Karpas-422 (cell line): ENCODE results near the gene ADGRG1. TPM values are rescaled to one million over a fixed set of nuclear protein-coding genes. Genes with fewer than 3 reads are reported as not detected.
A peak's percentile ranks its signal among the peaks of the same experiment; 100 is the strongest.

Source experiments
- DNase-seq: peaks from one replicate; pipeline ENCODE4 v3.0.0-alpha.2; 2015
- H2AFZ ChIP-seq: fragments of 200-600 bp; sonication (generic); 2 replicates; pipeline ENCODE4 v1.6.1; 2014; ENCODE audit warnings: antibody characterized with exemption, low read length, mixed read lengths
- H3K27ac ChIP-seq: fragments of 200-600 bp; sonication (generic); 2 replicates; pipeline ENCODE4 v1.5.1; 2014; ENCODE audit warnings: mild to moderate bottlenecking, low read length, moderate library complexity
- H3K27me3 ChIP-seq: fragments of 200-600 bp; sonication (generic); 2 replicates; pipeline ENCODE4 v1.6.1; 2014; ENCODE audit warnings: low read length, mixed read lengths
- H3K36me3 ChIP-seq: fragments of 200-600 bp; sonication (generic); 2 replicates; pipeline ENCODE4 v1.6.1; 2014; ENCODE audit warnings: low read length, mixed read lengths; ENCODE audit not compliant: insufficient read depth
- H3K4me1 ChIP-seq: fragments of 200-600 bp; sonication (generic); 2 replicates; pipeline ENCODE4 v1.6.1; 2014; ENCODE audit warnings: mild to moderate bottlenecking, low read length, mixed read lengths
- H3K4me2 ChIP-seq: fragments of 200-600 bp; sonication (generic); 2 replicates; pipeline ENCODE4 v1.6.1; 2014; ENCODE audit warnings: low read length, low read depth, mild to moderate bottlenecking; ENCODE audit not compliant: poor library complexity, severe bottlenecking
- H3K4me3 ChIP-seq: fragments of 200-600 bp; sonication (generic); 2 replicates; pipeline ENCODE4 v1.5.1; 2014; ENCODE audit warnings: mild to moderate bottlenecking, antibody characterized with exemption, low read length, mixed read lengths
- H3K79me2 ChIP-seq: fragments of 200-600 bp; sonication (generic); 2 replicates; pipeline ENCODE4 v1.6.1; 2014; ENCODE audit warnings: mild to moderate bottlenecking, low read length, mixed read lengths
- H3K9ac ChIP-seq: fragments of 200-600 bp; sonication (generic); 2 replicates; pipeline ENCODE4 v1.6.0; 2014; ENCODE audit warnings: low read length
- H3K9me2 ChIP-seq: fragments of 200-600 bp; sonication (generic), shearing (Covaris generic); replicated peaks from 2 replicates; pipeline ENCODE4 v1.6.0; 2014; ENCODE audit warnings: mild to moderate bottlenecking, low read length, moderate library complexity; ENCODE audit not compliant: insufficient read depth
- H3K9me3 ChIP-seq: fragments of 300-700, 200-600 bp; sonication (generic); 2 replicates; pipeline ENCODE4 v1.6.1; 2014; ENCODE audit warnings: low read length, mixed read lengths
- H4K20me1 ChIP-seq: fragments of 200-600 bp; sonication (generic); 2 replicates; pipeline ENCODE4 v1.6.1; 2014; ENCODE audit warnings: mild to moderate bottlenecking, antibody characterized with exemption, low read length, low read depth; ENCODE audit not compliant: insufficient read depth
- total RNA-seq: library from RNA; depleted of rRNA; stranded (reverse); fragments of >200 nt; shearing (Covaris generic); gene quantifications from 2 replicates; pipeline ENCODE4 v1.2.3, GENCODE V29; 2014; ENCODE audit warnings: low replicate concordance

ADGRG1 gene
- total RNA-seq, 1 experiment from 2014 or later: not detected

DNA sequence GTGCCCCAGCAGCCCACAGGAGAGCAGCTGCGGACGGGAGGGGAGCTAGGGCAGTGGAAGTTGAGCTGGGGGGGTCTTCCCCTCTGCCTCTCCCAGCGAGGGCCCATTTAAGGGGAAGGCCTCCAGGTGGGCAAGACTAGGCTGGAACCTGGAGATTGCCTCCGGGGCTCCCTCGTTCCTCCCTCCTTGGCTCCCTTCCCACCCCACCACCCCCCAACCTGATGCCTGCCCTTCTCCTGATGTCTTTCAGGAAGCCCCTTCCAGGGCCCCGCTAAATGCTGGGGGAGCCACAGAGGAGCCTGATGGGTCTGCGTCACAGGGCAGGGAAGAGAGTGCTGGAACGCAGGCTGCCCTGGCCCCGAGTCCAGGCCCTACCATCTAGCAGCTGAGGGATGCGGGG is 16.7 kb downstream of the ADGRG1 start:
- Histone ChIP-seq H3K4me3 (no peak overlapping the region), H3K79me2 (no peaks in the 10 kb centered on the region), H3K9me3 (no peaks in the 10 kb centered on the region), H3K27me3 (no peaks in the 10 kb centered on the region), H3K27ac (no peak overlapping the region), H3K9me2 (no peaks in the 10 kb centered on the region), H3K4me1 (no peaks in the 10 kb centered on the region), H2AFZ (no peak overlapping the region), H3K4me2 (no peak overlapping the region), H4K20me1 (no peaks in the 10 kb centered on the region), H3K9ac (no peak overlapping the region), H3K36me3 (no peaks in the 10 kb centered on the region)
- no peak for DNase-seq

DNA sequence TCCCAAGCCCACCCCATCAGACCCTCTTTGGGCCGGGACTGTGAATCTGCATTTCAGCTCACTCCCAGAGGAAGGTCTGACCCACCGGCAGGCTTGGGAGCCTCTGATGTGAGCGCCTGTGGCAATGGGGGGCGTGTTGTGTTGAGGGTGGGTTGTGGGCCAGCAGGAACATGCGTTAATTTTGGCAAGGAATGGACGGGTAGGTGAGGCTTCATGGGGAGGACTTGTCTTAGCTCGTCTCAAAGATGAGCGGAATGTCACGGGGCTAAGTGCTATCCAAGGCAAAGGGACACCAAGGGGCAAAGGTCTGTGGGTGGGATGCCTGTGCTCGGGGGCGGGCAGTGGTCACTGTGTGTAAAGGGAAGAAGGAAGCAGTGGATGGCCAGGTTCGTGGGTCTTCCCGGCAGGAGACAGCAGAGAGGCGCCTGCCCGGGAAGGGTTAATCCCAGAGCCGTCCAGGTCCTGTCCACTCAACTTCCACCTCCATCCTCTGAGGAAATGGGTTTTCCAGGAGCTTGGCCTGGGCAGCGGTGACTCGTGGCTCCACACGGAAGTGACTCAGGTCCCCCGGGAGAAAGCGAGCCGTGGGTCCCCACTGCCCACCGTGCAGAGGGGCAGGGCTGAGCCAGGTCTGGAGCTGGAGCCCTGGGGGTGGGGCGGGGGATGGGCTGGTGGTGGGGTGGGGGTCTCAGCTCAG is 17.4 kb downstream of the ADGRG1 start:
- H3K27me3 ChIP-seq: no peaks in the 10 kb centered on the region
- no peaks in the 10 kb centered on the region for H3K79me2 ChIP-seq
- H3K9me2 ChIP-seq: no peaks in the 10 kb centered on the region
- no peaks in the 10 kb centered on the region for H3K9me3 ChIP-seq
- no peak overlapping the region for H3K4me3 ChIP-seq
- H3K36me3 ChIP-seq: no peaks in the 10 kb centered on the region
- H4K20me1 ChIP-seq: no peaks in the 10 kb centered on the region
- no peak for DNase-seq
- no peak overlapping the region for H3K9ac ChIP-seq
- no peaks in the 10 kb centered on the region for H3K4me1 ChIP-seq
- no peak overlapping the region for H3K27ac ChIP-seq
- H3K4me2 ChIP-seq: no peak overlapping the region
- no peak overlapping the region for H2AFZ ChIP-seq

DNA sequence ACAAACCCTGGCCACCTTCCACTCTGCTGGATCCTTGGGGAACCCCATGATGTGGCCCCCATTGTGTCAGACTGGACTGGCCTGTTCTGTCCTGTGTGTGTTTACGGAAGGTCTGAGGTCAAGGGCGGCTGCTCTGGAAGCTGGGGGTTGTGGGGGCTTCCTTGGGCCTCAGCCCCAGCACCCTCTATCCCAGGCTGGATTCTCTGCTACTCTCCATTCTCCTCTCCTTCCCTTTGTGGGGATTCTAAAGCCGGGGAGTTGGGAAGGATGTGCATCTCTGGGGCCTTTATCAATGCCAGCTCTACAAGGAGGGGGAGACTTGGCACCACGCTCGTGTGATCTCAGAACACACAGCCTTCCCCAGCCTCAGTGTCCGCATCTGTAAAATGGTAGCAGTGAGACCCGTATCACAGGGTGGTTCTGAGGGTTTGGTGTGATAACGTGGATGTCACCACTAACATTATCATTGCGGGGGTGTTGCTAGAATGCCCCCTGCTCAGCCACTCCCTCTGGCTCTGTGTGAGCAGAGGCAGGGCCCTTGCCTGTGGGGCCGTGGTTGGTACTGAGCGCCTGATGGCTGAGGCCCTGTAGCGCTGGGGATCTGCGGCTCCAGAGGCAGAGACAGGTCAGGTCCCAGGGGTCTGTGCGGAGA is 18.1 kb downstream of the ADGRG1 start:
- no peaks in the 10 kb centered on the region for H3K27me3 ChIP-seq
- H3K4me3 ChIP-seq: no peak overlapping the region
- no peak overlapping the region for H3K27ac ChIP-seq
- H3K9me3 ChIP-seq: no peaks in the 10 kb centered on the region
- H3K9me2 ChIP-seq: no peaks in the 10 kb centered on the region
- no peaks in the 10 kb centered on the region for H3K79me2 ChIP-seq
- no peak for DNase-seq
- no peaks in the 10 kb centered on the region for H4K20me1 ChIP-seq
- no peaks in the 10 kb centered on the region for H3K36me3 ChIP-seq
- H3K4me1 ChIP-seq: no peaks in the 10 kb centered on the region
- H2AFZ ChIP-seq: no peak overlapping the region
- no peak overlapping the region for H3K9ac ChIP-seq
- no peak overlapping the region for H3K4me2 ChIP-seq

DNA sequence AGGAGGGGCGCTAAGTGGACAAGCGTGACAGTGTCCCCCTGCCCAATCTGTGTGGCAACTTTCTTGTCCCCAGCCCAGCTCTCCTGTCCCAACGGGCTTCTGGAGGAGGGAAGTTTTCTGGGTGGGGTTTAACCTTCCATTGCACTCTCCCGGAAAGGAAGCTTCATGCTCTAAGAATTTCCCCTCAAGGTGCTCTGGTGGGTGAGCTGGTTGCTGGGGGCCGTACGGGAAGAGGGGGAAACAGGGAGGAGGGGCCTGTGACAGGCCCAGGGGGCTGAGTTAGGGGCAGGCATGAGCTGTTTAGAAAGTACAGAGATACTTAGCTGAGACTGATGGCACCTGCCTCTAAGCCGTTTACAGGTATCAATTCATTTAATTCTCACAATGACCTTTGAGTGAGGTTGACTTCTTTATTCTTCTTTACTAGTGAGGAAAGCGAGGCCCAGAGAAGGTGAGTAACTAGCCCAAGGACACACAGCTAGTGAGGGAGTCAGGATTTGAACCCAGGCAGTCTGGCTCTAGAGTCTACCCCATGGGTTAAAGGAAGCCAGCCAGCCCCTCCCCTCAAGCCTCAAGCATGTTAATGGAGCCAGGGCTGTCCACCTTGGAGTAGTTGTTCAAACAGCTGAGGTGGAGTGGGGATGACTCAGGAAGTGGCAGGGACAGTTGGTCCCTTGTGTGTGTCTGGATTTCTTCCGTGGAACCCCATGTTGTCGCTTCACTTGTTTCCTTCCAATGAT is 18.9 kb downstream of the ADGRG1 start:
- H3K27ac ChIP-seq: no peak overlapping the region
- H3K9me2 ChIP-seq: no peaks in the 10 kb centered on the region
- H3K4me1 ChIP-seq: no peaks in the 10 kb centered on the region
- H3K9me3 ChIP-seq: no peaks in the 10 kb centered on the region
- H3K4me2 ChIP-seq: no peak overlapping the region
- H3K27me3 ChIP-seq: no peaks in the 10 kb centered on the region
- H3K36me3 ChIP-seq: no peaks in the 10 kb centered on the region
- H3K4me3 ChIP-seq: no peak overlapping the region
- no peak overlapping the region for H3K9ac ChIP-seq
- no peak overlapping the region for H2AFZ ChIP-seq
- no peaks in the 10 kb centered on the region for H4K20me1 ChIP-seq
- no peaks in the 10 kb centered on the region for H3K79me2 ChIP-seq
- DNase-seq: no peak

DNA sequence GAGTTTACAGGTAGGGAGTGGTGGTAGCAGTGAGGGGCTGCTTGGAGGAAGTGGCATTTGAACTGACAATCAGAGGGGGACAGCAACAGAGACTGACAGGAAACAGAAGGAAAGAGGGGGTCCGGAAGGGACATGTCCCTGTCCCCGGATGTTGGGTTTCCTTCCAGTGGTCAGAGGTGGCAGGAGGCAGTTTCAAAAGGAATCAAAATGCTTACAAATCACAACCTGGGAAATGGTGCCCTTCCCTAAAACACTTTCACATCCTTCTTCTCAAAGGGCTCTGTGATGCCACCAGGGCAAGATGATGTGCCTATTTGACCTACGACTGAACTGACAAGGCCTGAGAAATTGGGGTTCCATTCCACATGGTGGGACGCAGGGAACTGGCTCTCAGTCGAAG is 19.7 kb downstream of the ADGRG1 start:
- peak; percentile 47 for DNase-seq
- no peaks in the 10 kb centered on the region for H3K4me1 ChIP-seq
- no peaks in the 10 kb centered on the region for H3K9me2 ChIP-seq
- H3K27me3 ChIP-seq: no peaks in the 10 kb centered on the region
- no peaks in the 10 kb centered on the region for H4K20me1 ChIP-seq
- H3K4me2 ChIP-seq: no peak overlapping the region
- no peak overlapping the region for H3K9ac ChIP-seq
- no peak overlapping the region for H3K27ac ChIP-seq
- no peaks in the 10 kb centered on the region for H3K79me2 ChIP-seq
- H3K9me3 ChIP-seq: no peaks in the 10 kb centered on the region
- H3K36me3 ChIP-seq: no peaks in the 10 kb centered on the region
- no peak overlapping the region for H3K4me3 ChIP-seq
- no peak overlapping the region for H2AFZ ChIP-seq

DNA sequence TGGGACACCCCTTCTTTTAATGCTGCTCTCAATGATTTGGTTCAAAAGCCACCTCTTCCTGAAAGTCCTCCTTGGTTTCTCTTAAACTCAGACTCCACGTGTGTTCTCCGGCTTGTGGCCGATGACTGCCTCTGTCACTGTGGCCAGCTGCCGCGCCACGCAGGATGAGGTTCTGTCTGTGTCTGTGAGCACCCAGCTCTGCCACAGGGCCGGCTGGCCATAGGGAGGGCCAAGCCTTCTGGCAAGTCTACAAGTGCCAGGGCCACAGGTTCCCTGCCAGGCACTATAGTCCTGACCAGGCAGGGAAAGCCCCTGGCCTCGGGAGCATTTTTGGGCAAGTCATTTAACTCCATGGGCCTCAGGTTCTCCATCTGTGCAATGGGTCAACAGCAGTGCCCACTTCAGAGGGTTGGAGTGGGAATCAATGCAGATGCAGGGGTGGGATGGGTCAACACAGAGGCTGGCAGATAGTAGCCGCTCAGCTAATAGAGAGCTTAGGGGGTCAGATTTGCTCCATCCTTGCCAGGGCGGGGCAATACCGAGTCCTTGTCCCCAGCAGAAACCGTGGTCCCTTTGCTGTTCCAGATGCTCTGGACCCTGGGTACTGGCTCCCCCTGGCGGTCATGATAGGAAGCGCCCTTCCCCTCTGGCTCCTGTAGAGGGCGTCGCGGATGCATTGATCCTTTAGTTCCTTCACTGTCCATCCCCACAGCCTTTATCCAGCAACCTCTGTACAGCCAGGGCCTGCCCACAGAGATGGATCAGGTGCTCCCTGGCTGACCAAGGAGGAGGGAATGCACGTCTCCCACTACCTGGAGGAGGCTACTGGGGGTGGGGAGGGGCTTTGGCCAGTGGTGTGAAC is 20.4 kb downstream of the ADGRG1 start:
- no peak overlapping the region for H3K27ac ChIP-seq
- no peak overlapping the region for H3K4me2 ChIP-seq
- H3K9me3 ChIP-seq: no peaks in the 10 kb centered on the region
- DNase-seq: peak; percentile 93
- H2AFZ ChIP-seq: no peak overlapping the region
- H3K4me1 ChIP-seq: no peaks in the 10 kb centered on the region
- H3K27me3 ChIP-seq: no peaks in the 10 kb centered on the region
- H3K36me3 ChIP-seq: no peaks in the 10 kb centered on the region
- no peaks in the 10 kb centered on the region for H4K20me1 ChIP-seq
- no peaks in the 10 kb centered on the region for H3K9me2 ChIP-seq
- no peak overlapping the region for H3K4me3 ChIP-seq
- no peaks in the 10 kb centered on the region for H3K79me2 ChIP-seq
- H3K9ac ChIP-seq: no peak overlapping the region

DNA sequence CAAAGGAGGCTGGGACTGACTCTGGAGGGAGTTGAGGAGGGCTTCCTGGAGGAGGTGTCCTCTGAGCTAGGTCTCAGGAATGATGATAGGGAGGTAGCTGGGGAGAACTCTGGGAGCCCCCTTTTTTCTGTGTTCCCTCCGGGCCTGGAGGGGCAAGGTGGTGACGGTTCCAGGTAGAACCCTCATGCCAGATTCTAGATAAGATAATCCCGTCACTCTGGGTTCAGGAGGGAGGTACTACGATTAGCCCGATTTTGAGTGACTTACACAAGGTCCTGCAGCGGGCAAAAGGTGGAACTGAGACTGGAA is 21.0 kb downstream of the ADGRG1 start:
- no peak overlapping the region for H3K4me3 ChIP-seq

DNA sequence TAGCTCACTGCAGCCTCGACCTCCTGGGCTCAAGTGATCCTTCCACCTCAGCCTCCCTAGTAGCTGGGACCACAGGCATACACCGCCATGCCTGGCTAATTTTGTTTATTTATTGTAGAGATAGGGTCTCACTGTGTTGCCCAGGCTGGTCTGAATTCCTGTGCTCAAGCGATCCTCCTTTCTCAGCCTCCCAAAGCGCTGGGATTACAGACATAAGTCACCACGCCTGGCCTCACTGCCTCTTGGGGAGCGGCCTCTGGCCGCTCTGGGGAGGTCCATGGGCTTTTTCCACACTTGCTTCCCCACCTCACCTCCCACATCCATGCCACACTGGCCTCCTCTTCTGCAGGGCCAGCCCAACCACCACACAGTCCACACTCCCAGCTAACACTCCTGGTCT is 21.4 kb downstream of the ADGRG1 start:
- H3K4me3 ChIP-seq: no peak overlapping the region
- H3K36me3 ChIP-seq: no peaks in the 10 kb centered on the region
- H3K79me2 ChIP-seq: no peaks in the 10 kb centered on the region
- no peak overlapping the region for H3K27ac ChIP-seq
- H3K27me3 ChIP-seq: no peaks in the 10 kb centered on the region
- no peak overlapping the region for H2AFZ ChIP-seq
- no peaks in the 10 kb centered on the region for H3K9me2 ChIP-seq
- no peak for DNase-seq
- no peaks in the 10 kb centered on the region for H4K20me1 ChIP-seq
- H3K4me1 ChIP-seq: no peaks in the 10 kb centered on the region
- H3K9ac ChIP-seq: no peak overlapping the region
- no peaks in the 10 kb centered on the region for H3K9me3 ChIP-seq
- H3K4me2 ChIP-seq: no peak overlapping the region

More for the DNA sequence above, 21.0 kb downstream of the ADGRG1 start:
- Histone ChIP-seq H3K79me2 (no peaks in the 10 kb centered on the region), H3K27me3 (no peaks in the 10 kb centered on the region), H2AFZ (no peak overlapping the region), H3K9me2 (no peaks in the 10 kb centered on the region), H3K27ac (no peak overlapping the region), H4K20me1 (no peaks in the 10 kb centered on the region), H3K4me2 (no peak overlapping the region), H3K9me3 (no peaks in the 10 kb centered on the region), H3K9ac (no peak overlapping the region), H3K36me3 (no peaks in the 10 kb centered on the region), H3K4me1 (no peaks in the 10 kb centered on the region)
- no peak for DNase-seq
